GM10847 (cell line): ENCODE measurements around the gene C17orf100.

ENCODE experiments used
- POLR2A ChIP-seq: IDR thresholded peaks from 2 replicates; pipeline ENCODE4 v1.6.1; 2011; ENCODE audit not compliant: insufficient read length; ENCODE audit errors: extremely low read depth

Gene C17orf100

DNA sequence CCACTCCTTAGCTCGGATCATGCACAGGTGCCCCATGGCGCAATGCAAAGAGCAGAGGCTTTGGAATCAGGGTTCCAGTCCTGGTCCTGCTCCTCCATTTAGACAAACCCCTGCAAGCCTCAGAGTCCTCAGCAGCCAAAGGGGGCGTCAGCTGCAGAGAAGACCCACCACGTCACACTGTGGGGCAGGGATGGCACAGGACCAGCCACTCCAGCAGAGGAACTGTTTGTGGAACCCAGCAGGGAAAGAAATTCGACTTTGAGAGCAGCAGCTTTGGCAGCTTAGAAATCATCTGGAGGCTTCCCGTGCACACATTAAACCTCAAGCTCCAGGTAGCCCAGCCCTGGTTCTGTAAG, 25.2 kb downstream of the C17orf100 start:
- no peak for TF ChIP-seq POLR2A

DNA sequence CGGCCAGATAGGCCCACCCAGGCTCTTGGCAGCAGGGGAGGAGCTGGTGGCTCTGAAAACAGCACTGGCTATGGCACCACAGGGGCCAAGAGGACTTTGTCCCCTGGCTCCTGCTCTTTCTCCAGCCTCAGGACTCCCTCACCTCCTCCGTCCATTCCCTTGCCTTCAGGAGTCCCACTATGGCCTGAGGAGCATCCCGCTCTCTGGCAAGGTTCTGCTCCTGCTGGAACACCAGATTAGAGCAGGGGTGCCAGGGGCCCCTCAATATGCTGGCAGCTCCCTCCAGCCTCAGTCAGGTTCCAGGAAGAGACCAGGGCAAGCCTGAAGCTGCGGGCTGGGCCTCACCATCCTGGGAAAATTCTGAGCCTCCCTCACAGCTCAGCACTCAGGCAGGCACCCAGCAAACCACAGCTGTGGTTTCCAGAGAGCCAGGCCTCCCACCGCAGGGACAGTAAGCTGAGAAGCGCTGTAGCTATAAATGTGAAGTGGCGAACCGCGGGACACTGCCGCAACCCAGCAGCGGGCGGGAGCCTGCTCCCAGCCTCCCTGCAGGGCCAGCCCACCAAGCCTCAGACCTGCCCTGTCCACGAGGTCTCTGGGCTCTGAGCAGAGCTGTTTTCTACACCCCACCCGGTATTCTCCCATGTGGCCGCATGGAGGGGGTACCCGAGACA, 25.7 kb downstream of the C17orf100 start:
- no peak for TF ChIP-seq POLR2A

DNA sequence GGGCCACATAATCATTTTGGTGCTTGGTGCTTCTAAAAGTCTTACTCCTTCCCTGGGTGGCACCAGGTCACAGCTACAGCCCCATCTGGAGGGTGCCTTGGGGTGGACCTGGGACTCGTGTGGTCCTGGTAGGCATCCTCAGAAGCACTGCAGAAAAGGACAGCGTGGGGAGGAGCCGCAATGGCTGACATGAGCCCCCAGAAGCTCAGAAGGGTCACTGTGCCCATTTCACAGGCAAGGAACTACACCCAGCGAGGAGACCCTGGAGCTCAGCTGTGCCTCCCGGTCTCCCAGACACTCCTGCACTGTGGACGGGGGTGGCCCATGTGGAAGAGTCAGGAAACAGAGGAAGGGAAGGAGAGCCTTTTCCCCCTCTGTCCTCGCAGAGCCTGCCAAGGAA, 26.4 kb downstream of the C17orf100 start:
- TF ChIP-seq POLR2A: no peak

DNA sequence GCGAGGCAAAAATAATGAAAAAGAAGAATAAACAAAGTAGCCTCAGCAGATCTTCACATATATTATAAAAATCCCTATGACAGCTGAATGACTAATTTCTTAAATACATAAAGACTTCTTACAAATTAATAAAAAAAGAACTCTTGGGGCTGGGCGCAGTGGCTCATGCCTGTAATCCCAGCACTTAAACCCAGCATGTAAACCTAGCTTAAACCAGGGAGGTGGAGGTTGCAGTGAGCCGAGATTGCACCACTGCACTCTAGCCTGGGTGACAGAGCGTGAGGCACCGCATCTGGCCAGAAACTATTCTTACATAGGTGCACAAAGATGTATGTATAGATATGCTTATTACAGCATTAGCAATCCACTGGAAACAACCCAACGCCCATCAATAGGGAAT, 27.7 kb downstream of the C17orf100 start:
- TF ChIP-seq POLR2A: no peak

DNA sequence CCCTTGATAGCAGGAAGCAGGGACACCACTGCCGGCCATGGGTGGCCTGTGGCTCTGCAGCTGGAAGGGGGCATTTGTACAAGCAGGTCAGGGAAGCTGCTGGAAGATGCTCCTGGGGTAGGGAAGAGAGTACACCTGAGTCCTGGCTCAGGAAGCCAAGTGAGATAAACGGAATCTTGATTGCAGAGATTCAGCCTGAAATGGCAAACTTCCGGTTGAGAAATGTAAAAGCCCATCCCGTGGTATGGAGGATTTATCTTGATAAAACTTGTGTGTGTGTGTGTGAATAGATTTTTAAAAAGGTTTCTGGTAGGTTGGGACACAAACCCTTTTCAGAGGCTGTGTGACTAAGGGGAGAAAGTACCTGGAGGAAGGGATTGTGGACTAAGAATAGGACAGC, 29.6 kb downstream of the C17orf100 start:
- TF ChIP-seq POLR2A: no peak

DNA sequence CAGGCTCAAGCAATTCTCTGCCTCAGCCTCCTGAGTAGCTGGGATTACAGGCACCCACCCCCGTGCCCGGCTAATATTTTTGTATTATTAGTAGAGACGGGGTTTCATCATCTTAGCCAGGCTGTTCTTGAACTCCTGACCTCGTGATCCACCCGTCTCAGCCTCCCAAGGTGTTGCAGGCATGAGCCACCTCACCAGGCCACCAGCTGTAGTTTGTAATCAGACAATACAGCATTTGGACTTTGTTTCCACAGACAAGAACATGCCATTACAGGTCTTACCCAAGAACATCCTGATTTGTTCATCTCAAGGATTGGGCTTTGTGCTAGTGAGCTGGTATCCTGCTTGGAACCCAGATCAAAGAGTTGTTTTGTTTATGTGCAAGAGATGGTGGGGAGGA, 30.1 kb downstream of the C17orf100 start:
- TF ChIP-seq POLR2A: no peak

DNA sequence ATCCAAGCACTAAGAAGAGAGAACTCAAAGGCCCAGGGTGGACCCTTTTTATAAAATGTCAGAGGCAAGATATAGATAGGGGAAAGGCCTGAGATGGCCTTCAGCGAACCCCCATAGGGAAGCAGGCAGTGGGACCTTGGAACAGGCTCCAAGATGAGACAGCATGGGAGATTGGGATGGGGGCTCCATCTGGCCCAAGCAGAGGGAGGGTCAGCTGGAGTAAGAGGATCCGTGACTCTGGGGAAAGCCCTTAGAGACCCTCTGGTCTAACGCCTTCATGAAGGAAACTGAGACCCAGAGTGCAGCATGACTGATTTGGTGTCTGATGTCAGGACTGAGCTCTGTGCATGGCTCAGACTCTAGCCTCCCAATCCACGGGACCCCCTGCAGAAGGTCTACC, 30.8 kb downstream of the C17orf100 start:
- no peak for TF ChIP-seq POLR2A

DNA sequence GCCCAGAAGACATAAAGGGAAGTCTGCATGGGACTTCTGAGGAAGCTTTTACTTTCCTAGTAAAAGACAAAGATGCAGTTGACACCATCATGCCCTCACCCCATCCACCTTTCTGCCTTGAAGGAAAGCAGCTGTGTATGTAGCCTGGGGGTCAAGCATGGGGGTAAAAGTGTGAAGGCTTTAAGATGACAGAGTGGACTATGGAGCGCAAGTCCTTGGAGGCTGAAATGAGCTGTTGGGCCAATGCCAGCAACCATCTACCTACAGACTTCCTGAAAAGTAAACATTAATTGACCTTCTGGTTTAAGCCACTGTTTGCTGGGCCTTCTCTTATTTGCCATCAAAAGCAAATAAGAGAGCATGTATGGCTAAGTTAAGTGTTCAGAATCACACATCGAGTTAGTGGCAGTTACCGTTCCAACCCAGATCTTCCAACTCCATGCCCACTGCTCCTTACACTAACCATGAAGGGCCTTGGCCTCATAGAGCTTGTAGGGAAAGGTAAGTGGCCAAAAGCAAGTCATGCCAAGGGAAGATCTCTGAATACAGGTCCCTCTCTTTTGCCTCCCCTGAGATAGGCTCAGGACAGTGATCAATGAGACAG, 31.6 kb downstream of the C17orf100 start:
- no peak for TF ChIP-seq POLR2A

DNA sequence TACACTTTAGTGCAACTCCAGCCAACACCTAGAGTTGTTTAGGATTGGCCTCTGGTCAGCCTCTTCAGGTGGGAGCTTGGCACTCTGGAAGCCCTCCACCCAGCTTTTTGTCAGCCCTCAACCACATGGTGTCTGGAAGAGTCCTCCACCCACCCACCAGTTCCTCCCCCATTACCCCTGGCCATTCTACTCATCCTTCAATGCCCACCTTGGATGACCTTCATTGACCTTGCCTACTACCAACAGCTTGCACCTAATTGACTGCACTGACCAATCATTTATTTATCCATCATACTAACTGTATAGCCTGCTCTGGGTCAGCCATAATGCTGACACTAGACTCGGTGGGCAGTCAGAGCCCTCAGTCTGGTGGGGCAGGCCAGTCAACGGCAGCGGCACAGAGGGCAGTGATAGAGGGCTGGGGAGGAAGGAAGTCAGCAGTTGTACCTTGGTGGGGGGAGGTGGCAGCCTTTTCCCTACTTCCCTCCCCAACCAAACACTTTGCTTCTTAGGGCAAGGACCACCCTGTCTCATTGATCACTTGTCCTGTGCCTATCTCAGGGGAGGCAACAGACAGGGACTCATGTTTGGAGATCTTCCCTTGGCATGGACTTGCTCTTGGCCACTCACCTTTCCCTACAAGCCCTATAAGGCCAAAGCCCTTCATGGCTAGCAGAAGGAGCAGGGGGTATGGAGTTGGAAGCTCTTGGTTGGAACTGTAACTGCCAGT, 32.3 kb downstream of the C17orf100 start:
- no peak for TF ChIP-seq POLR2A

DNA sequence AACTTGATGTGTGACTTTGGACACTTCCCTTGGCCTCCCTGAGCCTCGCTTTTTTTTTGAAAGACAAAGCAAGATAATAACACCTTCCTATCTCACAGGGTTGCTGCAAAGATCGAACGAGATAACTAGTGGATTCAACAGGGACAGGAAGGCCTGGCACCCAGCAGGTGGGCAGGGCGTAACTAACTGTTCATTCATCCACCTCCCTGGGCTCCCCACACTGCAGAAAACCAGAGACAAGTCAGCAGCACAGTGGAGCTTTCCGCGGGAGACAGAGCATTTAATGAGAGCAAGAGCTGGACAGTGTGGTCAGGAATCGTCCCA, 32.9 kb downstream of the C17orf100 start:
- TF ChIP-seq POLR2A: no peak

DNA sequence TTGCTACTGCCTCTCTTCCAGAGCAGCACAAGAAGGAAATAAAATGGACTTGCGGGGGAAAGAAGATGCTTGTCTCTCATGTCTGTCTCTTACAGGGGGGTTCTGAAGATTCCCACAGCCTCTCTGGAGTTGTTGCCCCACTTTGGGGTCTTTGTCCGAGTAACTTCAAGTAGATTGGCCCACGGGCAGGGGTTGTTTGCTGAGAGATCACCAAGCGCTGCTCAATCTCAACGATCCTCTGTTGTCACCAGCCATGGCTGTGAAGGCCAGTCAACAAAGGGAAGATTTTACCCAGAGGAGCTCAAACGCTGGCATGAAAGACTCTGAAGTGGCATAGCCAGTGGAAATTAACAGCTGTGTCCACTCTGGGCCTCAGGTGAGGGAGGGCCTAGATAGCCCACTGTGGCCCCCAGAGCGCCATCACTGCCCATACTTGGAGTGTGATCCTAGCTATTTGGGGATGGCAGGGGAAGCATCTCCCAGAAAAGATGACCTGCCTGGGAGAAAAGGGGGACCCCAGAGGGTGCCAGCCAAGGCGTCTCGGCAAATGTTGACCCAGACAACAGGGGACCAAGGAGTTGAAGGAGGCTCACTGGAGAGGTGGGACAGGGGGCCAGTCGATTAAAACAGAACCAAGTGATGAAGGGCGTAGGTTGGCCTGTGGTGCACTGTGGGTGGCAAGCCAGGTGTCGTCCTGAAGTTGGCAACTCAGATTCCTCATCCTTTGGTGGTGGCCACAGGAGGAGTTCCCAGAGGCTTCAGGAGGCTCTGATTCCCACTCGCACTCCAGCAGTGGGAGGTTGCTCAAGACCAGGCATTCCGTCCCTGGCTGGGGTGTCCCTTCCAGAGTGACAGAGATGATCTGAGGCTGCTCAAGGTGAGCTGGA, 33.6 kb downstream of the C17orf100 start:
- no peak for TF ChIP-seq POLR2A

DNA sequence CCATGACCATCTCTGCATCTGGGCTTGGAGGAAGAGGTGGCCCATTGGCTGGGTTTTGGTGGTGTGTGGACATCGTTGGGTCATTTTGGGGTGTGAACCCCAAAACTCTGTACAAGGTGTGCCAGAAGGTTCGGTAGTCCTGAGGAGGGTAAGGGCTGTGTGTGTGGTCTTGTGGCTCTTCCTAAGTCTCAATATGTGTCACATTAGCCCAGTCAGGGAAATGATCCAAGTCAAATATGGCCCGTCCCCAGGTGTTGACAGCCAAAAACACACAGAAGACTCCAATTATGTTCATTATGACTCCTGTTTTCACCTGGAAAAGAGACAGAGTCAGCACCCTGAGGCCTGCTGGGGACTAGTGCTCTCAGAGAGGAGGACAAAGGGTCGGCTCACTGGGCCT, 34.5 kb downstream of the C17orf100 start:
- no peak for TF ChIP-seq POLR2A

DNA sequence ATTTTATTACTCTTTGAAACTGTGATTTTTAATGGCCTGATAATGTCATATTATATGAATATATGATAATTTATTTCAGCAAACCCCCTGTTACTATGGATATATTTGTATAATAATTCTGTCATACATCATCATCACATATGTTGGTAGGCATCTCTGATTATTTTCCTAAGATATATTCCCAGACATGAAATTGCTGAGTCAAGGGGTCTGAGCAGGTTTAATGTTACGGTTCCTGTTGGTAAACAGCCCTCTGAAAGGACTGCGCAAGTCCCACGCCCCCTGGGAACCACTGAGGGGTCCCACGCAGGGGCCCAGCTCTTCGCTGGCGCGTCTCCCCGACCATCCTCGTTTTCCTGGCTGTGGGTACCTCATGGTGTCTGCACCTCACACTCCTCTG, 37.4 kb downstream of the C17orf100 start:
- no peak for TF ChIP-seq POLR2A

DNA sequence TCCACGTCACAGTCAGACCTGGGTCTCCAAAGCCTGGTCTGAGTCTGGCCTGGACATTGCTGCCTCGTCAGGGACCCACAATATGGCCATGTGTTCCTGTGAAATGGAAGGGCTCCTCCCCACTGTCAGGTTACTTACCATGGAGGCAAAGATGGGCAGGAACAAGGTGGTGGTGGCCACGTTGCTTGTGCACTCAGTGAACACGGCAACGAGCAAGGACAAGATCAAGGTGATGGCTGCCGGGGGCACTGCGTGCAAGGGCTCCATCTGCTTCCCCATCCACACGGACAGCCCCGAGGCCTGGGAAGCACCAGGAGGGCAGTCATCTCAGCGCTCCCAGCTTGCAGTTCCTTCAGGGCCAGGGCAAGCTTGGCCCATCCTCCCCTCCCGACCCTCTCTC, 39.1 kb downstream of the C17orf100 start:
- no peak for TF ChIP-seq POLR2A

DNA sequence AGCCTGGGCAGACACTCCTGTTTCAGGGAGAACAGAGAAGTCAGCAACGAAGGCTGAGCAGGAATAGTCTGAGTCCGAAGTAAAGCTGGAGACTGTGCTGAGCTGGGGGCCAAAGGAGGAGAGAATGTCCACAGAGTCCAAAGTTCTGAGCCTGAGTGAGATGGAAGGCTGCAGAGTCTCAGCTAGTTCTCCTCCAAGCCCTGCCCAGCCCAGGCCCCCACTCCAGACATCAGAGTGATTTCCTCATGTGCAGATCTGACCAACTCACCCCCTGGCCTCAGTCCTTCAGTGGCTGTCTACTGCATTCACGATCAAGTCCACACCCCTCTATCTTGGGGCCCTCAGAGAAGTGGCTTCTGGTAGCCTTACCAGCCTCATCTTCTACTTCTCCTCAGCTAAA, 40.0 kb downstream of the C17orf100 start:
- TF ChIP-seq POLR2A: no peak

DNA sequence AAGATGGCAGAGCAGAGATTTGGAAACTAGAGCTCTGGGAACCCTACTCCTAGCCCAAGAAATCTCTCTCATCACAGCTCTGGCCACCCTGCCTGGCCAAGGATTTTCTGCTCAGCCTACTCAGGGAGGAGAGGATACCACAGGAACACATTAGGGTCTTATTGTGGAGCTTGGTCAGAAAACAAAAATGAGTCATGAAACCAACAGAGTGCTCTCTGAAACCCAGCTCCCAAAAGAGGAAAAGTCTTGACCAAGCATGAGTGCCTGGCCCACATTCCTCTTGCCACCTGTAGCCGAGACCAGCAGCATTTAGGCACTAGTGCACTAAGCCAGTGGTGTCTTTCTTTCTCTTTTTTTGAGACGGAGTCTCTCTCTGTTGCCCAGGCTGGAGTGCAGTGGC, 43.5 kb downstream of the C17orf100 start:
- TF ChIP-seq POLR2A: no peak

DNA sequence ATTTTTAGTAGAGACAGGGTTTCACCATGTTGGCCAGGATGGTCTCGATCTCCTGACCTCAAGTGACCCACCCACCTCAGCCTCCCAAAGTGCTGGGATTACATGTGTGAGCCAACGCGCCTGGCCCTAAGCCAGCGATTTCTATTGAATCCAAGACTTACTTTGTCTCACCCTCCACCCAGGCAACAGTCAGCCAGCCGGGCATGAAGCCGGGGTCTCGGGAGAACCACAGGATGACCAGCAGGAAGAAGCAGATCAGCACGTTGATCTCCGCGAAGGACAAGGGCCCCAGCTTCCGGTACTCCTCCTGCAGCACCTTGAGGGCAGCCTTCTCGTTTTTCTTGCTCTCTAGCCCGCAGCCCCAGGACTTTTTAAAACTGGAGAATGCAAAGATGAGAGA, 44.0 kb downstream of the C17orf100 start:
- TF ChIP-seq POLR2A: no peak

DNA sequence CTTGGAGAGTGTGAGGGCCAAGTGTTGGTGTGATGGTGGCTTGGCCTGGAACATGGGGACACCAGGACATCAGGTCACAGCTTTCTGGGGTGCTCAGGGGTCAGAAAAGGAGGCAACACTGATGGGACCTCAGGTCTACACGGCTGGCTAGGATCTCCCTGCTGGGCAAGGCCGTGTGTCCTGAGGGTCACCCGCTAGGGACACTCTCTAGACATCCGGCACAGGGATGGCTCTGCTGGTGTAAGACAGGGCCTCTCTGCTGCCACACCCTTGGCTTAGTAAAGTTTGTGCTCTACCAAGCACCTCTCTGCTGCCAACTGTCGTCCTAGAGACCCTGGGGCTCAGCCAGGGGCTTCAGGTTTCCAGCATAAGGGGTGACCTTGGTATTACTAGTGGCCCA, 45.3 kb downstream of the C17orf100 start:
- TF ChIP-seq POLR2A: no peak
